Epithelial cell of proximal tubule (primary cell): ENCODE data around the gene ANXA2. TPM values are rescaled to one million over a fixed set of nuclear protein-coding genes. Genes with fewer than 3 reads are reported as not detected.

ENCODE experiments used
- DNase-seq: peaks from one replicate; pipeline ENCODE4 v3.0.0-alpha.2; 2011; ENCODE audit warnings: low read depth
- H3K4me3 ChIP-seq: 2 replicates; pipeline ENCODE4 v1.5.1; 2011; ENCODE audit warnings: low read depth, mild to moderate bottlenecking, low read length
- total RNA-seq: library from RNA; depleted of rRNA; stranded (reverse); fragments of >200 nt; gene quantifications from 2 replicates; pipeline ENCODE4 v1.2.3, GENCODE V29; 2015
- TF ChIP-seq, protein P1 (sequence below): conservative IDR thresholded peaks from 2 replicates; pipeline ENCODE4 v1.5.1; 2012; ENCODE audit warnings: low read depth, mild to moderate bottlenecking, low read length

The ANXA2 gene
- total RNA-seq, 1 donor from 2014 or later: 2,958 TPM

DNA sequence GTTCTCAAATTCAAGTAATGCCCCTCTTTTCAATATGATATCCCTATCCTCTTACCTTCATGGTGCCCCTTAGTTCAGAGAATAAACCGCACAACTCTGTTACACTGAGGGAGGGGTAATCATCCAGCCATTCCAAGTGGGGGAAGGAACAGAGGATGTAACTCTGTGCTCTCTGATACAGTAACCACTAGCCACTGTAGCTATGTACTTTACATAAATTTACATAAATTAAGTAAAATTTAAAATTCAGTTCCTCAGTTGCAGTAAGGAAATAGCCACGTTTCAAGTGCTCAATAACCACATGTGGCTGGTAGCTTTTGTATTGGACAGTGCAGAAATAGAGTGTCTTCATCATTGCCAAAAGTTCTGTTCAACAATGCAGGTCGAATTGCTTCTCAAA, 90.8 kb downstream of the ANXA2 start:
- H3K4me3 ChIP-seq: no peak overlapping the region
- TF ChIP-seq, protein P1, sequence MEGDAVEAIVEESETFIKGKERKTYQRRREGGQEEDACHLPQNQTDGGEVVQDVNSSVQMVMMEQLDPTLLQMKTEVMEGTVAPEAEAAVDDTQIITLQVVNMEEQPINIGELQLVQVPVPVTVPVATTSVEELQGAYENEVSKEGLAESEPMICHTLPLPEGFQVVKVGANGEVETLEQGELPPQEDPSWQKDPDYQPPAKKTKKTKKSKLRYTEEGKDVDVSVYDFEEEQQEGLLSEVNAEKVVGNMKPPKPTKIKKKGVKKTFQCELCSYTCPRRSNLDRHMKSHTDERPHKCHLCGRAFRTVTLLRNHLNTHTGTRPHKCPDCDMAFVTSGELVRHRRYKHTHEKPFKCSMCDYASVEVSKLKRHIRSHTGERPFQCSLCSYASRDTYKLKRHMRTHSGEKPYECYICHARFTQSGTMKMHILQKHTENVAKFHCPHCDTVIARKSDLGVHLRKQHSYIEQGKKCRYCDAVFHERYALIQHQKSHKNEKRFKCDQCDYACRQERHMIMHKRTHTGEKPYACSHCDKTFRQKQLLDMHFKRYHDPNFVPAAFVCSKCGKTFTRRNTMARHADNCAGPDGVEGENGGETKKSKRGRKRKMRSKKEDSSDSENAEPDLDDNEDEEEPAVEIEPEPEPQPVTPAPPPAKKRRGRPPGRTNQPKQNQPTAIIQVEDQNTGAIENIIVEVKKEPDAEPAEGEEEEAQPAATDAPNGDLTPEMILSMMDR: no peak
- no peak for DNase-seq

DNA sequence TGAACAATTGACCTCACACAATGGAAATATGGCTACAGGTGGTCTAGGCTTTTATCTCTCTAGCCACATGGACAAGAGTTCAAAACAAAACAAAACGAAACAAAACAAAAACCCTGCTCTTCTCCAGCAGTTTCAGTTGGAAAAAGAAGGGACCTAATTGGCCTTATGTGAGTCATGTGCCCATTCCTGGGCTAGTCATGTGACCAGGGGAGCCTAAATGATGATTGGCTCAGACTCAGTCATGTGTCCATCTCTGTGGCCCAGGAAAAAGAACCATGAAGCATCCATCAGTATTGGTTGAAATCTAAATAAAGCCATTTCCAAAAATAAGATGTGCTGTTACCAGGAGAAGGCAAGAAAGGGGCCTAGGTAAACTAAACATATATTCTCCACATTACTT, 96.8 kb downstream of the ANXA2 start:
- TF ChIP-seq, protein P1: no peak
- no peak overlapping the region for H3K4me3 ChIP-seq
- no peak for DNase-seq

DNA sequence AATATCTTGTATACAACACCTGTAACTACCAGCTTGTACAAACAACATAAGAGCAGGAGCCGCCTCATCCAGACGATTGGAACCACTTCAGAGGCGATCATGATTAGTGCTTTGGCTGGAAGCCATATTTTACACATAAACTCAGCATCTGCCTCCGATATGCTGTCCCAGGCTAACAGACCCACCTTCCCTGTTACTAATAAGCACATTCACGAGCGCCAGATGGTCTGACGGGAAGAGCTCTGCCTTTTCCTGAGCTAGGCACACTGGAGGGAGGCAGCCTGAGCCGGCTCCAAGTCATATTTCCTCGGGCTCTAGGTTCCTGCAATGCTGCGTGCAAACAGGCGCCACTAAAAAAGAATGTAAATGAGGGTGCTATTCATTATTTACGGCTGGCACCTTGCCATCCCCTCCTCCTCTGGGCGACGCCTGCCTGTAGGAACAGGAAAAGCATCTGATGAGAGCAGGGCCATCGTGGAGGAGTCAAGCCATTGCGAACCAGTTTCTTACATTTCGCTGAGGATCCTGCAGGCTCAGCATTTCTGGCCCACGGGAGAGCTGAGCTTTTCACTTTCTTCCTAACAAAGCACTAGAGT, 98.2 kb downstream of the ANXA2 start:
- no peak for DNase-seq
- TF ChIP-seq, protein P1: no peak
- no peak overlapping the region for H3K4me3 ChIP-seq

Other genes starting within 250 kb of the ANXA2 start
- gene ICE2, start 81.2 kb upstream of the ANXA2 start, total RNA-seq: 10.6 and 17.8 TPM in 2 replicates